Brain pericyte (primary cell): ENCODE data around the gene PLEKHO1.

Source experiments
- DNase-seq: peaks from one replicate; pipeline ENCODE4 v3.0.0-alpha.2; 2012; ENCODE audit warnings: low read depth, low spot score

Gene PLEKHO1

GRCh38 chr1:150150133-150151021 is 661 bp downstream of the PLEKHO1 start:
- no peak for DNase-seq

- no peak for DNase-seq
Observed at GRCh38 chr1:150151291-150152181, 1.8 kb downstream of the PLEKHO1 start.

- no peak for DNase-seq
Observed at GRCh38 chr1:150152182-150152536, 2.4 kb downstream of the PLEKHO1 start.

- no peak for DNase-seq
Observed at GRCh38 chr1:150152772-150153456, 3.2 kb downstream of the PLEKHO1 start.

GRCh38 chr1:150154143-150154542 is 4.4 kb downstream of the PLEKHO1 start:
- DNase-seq = no peak

GRCh38 chr1:150155413-150156071 is 5.8 kb downstream of the PLEKHO1 start:
- DNase-seq = no peak

GRCh38 chr1:150156868-150157603 is 7.3 kb downstream of the PLEKHO1 start:
- no peak for DNase-seq

- no peak for DNase-seq
Observed at GRCh38 chr1:150159550-150159949, 9.8 kb downstream of the PLEKHO1 start.

GRCh38 chr1:150160964-150161621 is 11.4 kb downstream of the PLEKHO1 start:
- DNase-seq = no peak

- DNase-seq = no peak
Observed at GRCh38 chr1:150161747-150162581, 12.2 kb downstream of the PLEKHO1 start.

- DNase-seq = no peak
Observed at GRCh38 chr1:150162582-150162861, 12.8 kb downstream of the PLEKHO1 start.

- DNase-seq = peak; percentile 87
Observed at GRCh38 chr1:150162862-150163706, 13.4 kb downstream of the PLEKHO1 start.

GRCh38 chr1:150164224-150164623 is 14.5 kb downstream of the PLEKHO1 start:
- DNase-seq = no peak

GRCh38 chr1:150164779-150165178 is 15.1 kb downstream of the PLEKHO1 start:
- DNase-seq = no peak

- DNase-seq = no peak
Observed at GRCh38 chr1:150165622-150166612, 16.2 kb downstream of the PLEKHO1 start.

- DNase-seq = no peak
Observed at GRCh38 chr1:150168960-150169601, 19.4 kb downstream of the PLEKHO1 start.

- DNase-seq = no peak
Observed at GRCh38 chr1:150171801-150172200, 22.1 kb downstream of the PLEKHO1 start.
